GM18858 (cell line): ENCODE results near the gene COG7.

Experiments
- ATAC-seq: cut with Tn5 transposase; IDR thresholded peaks from one replicate; pipeline ENCODE4 v1.9.1; 2021; ENCODE audit not compliant: unreplicated experiment

Gene COG7

GRCh38 chr16:23365602-23366240 lies 87.3 kb downstream of the COG7 start:
- no peak for ATAC-seq

GRCh38 chr16:23362460-23363317 lies 90.3 kb downstream of the COG7 start:
- ATAC-seq, result no peak

GRCh38 chr16:23359092-23359760 lies 93.8 kb downstream of the COG7 start:
- no peak for ATAC-seq

GRCh38 chr16:23357761-23358290 lies 95.2 kb downstream of the COG7 start:
- no peak for ATAC-seq

- ATAC-seq, result no peak
Measured at GRCh38 chr16:23356941-23357340, 96.0 kb downstream of the COG7 start.

- no peak for ATAC-seq
Measured at GRCh38 chr16:23355106-23355670, 97.8 kb downstream of the COG7 start.

GRCh38 chr16:23354246-23354645 lies 98.7 kb downstream of the COG7 start:
- ATAC-seq, result no peak

GRCh38 chr16:23353440-23353839 lies 99.5 kb downstream of the COG7 start:
- ATAC-seq, result no peak

DNA sequence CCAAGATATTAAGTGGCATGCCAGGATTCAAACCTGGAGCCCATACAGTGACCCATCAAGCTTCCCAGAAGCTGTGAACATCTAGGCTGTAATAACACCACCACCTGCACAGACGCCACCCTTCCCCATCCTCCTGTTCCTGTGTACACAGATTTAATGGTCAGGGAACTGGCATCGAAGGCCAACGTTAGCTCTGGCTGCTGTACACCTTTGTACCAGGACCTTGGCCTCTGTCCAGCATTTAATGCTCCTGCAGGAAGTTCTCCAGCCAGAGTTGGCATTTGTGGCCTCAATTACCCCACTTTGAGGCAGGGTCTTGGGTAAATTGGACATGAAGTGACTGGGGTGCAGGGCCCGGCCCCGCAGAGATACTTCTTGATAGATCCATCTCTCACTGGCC lies 101.6 kb downstream of the COG7 start:
- no peak for ATAC-seq

GRCh38 chr16:23348579-23349469 lies 104.2 kb downstream of the COG7 start:
- no peak for ATAC-seq

GRCh38 chr16:23345237-23345636 lies 107.8 kb downstream of the COG7 start:
- ATAC-seq, result no peak

DNA sequence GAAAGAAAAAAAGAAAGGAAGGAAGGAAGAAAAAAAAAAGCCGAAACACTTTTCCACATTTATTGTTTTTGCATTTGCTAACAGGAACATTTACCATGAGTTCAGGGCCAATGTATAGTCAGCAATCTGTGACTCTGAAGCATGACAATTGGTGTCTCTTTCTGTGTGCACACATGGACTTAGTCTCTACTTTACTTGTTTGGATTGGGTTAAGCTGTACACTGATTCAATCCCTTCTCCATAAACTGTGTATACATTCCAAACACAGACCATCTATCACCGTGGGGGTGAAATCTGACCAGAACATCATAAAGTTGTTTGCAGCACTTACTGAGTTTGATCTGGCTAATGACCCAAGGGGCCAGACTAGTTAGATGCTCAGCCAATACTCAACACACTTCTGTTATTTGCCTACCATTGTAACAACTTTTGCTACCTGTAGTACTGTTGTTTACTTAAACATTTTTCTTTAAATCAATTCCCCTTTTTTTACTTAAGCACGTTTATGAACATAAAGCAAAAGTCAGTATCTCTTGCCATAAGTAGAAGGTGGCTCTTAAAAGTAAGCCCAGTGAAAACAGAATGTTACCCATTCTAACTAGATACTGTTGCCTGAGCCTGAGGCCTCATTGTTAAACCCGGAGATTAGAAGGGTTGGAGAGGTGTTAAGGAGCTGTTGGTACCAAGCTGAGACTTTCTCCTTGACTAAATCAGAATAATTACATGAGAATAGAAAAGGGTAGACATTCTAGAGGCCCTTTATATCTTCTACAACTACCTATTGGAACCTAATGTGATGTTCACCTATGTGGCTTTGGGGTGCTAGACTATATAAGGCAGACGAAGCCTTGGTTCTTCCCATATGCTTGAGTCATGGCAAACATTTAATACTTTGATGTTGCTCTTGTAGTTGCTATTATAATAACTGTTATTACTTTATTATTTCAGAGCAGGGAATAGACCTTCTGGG lies 109.1 kb downstream of the COG7 start:
- ATAC-seq, result no peak

GRCh38 chr16:23342083-23342640 lies 110.8 kb downstream of the COG7 start:
- ATAC-seq, result no peak

DNA sequence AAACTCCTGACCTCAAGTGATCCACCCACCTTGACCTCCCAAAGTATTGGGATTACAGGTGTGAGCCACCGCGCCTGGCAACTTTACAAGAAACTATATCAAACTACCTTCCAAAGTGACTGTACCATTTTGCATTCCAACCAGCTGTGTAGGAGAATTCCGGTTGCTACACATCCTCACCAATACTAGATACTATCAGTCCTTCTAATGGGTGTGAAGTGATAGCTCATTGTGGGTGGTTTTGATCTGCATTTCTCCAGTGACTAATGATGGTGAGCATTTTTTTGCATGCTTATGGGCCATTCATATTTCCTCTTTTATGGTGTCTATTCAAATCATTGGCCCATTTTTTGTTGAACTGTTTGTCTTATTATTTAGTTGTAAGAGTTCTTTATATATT lies 113.2 kb downstream of the COG7 start:
- no peak for ATAC-seq
